ENCODE data around the gene NRXN3. TPM values are rescaled to one million over a fixed set of nuclear protein-coding genes. Genes with fewer than 3 reads are reported as not detected.

NRXN3 gene
- total and polyA plus RNA-seq, 8 donors, result 0.29 to 41.1 (median 9.1) TPM

GRCh38 chr14:78286210-78286609 lies 116.0 kb downstream of the NRXN3 start:
- Histone ChIP-seq H3K4me1 (no peaks in the 10 kb centered on the region), H3K9me3 (no peaks in the 10 kb centered on the region), H3K27me3 (peaks cover 0 to 9% (median 0%) of the 10 kb centered on the region in 3 donors), H3K36me3 (no peaks in the 10 kb centered on the region), H3K27ac (no peak overlapping the region), H3K4me3 (no peak overlapping the region)
- 37 to 57% (median 54%) methylated on average over 3 of the region's 3 CpGs for WGBS, 5 donors
- TF ChIP-seq, protein P1, sequence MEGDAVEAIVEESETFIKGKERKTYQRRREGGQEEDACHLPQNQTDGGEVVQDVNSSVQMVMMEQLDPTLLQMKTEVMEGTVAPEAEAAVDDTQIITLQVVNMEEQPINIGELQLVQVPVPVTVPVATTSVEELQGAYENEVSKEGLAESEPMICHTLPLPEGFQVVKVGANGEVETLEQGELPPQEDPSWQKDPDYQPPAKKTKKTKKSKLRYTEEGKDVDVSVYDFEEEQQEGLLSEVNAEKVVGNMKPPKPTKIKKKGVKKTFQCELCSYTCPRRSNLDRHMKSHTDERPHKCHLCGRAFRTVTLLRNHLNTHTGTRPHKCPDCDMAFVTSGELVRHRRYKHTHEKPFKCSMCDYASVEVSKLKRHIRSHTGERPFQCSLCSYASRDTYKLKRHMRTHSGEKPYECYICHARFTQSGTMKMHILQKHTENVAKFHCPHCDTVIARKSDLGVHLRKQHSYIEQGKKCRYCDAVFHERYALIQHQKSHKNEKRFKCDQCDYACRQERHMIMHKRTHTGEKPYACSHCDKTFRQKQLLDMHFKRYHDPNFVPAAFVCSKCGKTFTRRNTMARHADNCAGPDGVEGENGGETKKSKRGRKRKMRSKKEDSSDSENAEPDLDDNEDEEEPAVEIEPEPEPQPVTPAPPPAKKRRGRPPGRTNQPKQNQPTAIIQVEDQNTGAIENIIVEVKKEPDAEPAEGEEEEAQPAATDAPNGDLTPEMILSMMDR (IDR thresholded peaks at IDR 0.05), result no peak
- TF ChIP-seq EP300 (IDR thresholded peaks at IDR 0.05) (no peak), POLR2AphosphoS5 (IDR thresholded peaks at IDR 0.05) (no peak)
- intact Hi-C loops (cut with DNase I; ENCODE audit: low total_unique reads), result no loop called here
- DNase-seq, result no peak

- Histone ChIP-seq H3K4me3 (no peak overlapping the region), H3K9me3 (no peaks in the 10 kb centered on the region), H3K27ac (no peak overlapping the region), H3K36me3 (no peaks in the 10 kb centered on the region), H3K27me3 (no peaks in the 10 kb centered on the region), H3K4me1 (no peaks in the 10 kb centered on the region)
- intact Hi-C loops (cut with DNase I; ENCODE audit: low total_unique reads), result no loop called here
- 68 to 83% (median 73%) methylated on average over 3 of the region's 3 CpGs for WGBS, 5 donors
- DNase-seq, result no peak
- TF ChIP-seq POLR2AphosphoS5 (IDR thresholded peaks at IDR 0.05), result no peak
- TF ChIP-seq, protein P1 (IDR thresholded peaks at IDR 0.05), result no peak
- TF ChIP-seq EP300 (IDR thresholded peaks at IDR 0.05), result no peak
- TF ChIP-seq POLR2A (IDR thresholded peaks at IDR 0.05), result no peak
Observed at GRCh38 chr14:78292003-78292402, 121.8 kb downstream of the NRXN3 start.

DNA sequence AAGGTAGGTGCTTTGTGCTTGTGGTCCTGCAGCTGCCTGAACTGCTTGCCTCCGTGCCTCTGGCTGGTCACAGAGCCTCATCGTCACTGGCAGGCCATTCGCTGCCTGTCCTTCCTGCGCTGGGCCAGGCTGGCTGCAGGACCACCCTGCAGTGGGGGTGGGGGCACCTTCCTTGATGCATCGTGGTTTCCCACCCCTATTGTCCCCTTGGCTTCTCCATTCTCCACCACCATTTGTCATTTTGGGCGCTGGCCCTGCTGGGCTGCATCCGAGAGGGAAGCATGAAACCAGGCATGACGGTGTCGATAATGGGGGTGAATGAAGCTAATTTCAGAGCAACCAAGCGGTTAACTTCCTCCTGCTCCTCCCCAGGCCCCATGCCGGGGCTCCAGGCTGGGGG lies 127.7 kb downstream of the NRXN3 start:
- intact Hi-C loops (cut with DNase I; ENCODE audit: low total_unique reads), result no loop called here
- Histone ChIP-seq H3K9me3 (no peaks in the 10 kb centered on the region), H3K4me3 (no peak overlapping the region), H3K4me1 (no peaks in the 10 kb centered on the region), H3K27ac (no peak overlapping the region), H3K27me3 (peaks cover 0 to 6% (median 0%) of the 10 kb centered on the region in 3 donors), H3K36me3 (no peaks in the 10 kb centered on the region)
- TF ChIP-seq, protein P1 (IDR thresholded peaks at IDR 0.05), result no peak
- no peak for DNase-seq
- 73 to 77% (median 76%) methylated on average over 11 of the region's 11 CpGs for WGBS, 5 donors

DNA sequence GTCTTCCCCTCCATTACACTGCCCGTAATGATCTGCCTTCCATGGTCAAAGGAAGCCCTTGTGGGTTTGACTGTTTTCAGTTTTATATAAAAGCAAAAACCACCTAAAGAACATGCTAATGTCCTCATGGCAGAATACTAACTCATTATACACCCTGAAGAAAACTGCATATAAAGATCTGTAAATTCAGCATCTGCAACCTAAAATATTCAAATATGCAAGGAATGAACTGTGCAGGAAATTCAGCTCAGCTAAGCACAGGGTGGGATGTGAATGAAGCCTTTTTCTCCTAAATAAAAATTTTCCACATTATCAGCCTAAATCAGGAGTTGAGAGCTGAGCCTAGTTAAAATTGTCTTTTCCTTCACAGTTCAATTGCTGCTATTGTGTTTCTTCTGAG lies 128.1 kb downstream of the NRXN3 start:
- no peaks in the 10 kb centered on the region for H3K9me3 ChIP-seq
- no peak overlapping the region for H3K27ac ChIP-seq
- no peak for TF ChIP-seq POLR2AphosphoS5 (IDR thresholded peaks at IDR 0.05)
- no peak for TF ChIP-seq POLR2A (IDR thresholded peaks at IDR 0.05)
- TF ChIP-seq, protein P1 (IDR thresholded peaks at IDR 0.05), result no peak
- no peak for TF ChIP-seq EP300 (IDR thresholded peaks at IDR 0.05)
- WGBS, 5 donors, result 63 to 79% (median 74%) methylated on average over 1 of the region's 1 CpG
- H3K27me3 ChIP-seq, result peaks cover 0 to 6% (median 0%) of the 10 kb centered on the region in 3 donors
- no peak for DNase-seq
- no peak overlapping the region for H3K4me3 ChIP-seq
- intact Hi-C loops (cut with DNase I; ENCODE audit: low total_unique reads), result no loop called here
- no peaks in the 10 kb centered on the region for H3K36me3 ChIP-seq
- H3K4me1 ChIP-seq, result no peaks in the 10 kb centered on the region

All from stomach (tissue), 9 donors.